Breast epithelium (tissue), 3 donors: ENCODE measurements around the gene MAPKAP1.

ENCODE experiments used
- POLR2A ChIP-seq: fragments of 450-650 bp; IDR thresholded peaks from one replicate; pipeline ENCODE4 v1.6.1; 2016; ENCODE audit warnings: antibody characterized with exemption, mild to moderate bottlenecking, moderate library complexity
- TF ChIP-seq, protein P1 (sequence below), 3 donors: fragments of 450-650 bp; IDR thresholded peaks; one replicate each; pipeline ENCODE4 v1.5.1; 2016 to 2017; ENCODE audit warnings: antibody characterized with exemption in 3 of 3, mild to moderate bottlenecking in 3 of 3, moderate library complexity in 3 of 3

DNA sequence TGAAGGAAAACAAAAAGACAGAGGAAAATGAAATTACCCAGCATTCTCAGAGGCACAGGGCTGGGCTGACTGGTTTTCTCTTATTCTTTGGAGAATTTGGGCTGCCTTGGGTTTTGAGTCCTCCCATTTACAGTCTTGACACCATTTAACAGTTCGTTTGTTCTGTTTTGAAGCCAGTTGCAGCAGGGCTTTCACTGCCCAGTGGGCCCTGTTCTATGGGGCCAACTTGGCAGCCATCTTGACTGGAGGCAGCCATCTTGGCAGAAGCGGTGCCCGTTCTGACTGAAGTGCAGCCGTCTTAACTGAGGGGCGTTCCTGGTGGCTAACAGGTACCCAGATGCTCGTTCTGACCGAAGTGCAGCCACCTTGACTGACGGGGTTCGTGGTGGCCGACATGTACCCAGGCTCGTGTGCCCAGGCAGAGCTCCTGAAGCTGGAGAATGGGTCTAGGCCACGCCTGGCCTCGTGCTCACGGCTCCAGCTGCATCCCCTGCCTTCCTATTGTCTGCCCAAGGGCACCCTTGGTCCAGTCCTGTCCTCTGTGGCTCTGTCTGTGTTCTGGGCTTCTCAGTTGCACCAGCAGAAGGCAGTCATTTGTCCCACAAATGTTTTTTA lies 281.0 kb downstream of the MAPKAP1 start:
- TF ChIP-seq, protein P1, sequence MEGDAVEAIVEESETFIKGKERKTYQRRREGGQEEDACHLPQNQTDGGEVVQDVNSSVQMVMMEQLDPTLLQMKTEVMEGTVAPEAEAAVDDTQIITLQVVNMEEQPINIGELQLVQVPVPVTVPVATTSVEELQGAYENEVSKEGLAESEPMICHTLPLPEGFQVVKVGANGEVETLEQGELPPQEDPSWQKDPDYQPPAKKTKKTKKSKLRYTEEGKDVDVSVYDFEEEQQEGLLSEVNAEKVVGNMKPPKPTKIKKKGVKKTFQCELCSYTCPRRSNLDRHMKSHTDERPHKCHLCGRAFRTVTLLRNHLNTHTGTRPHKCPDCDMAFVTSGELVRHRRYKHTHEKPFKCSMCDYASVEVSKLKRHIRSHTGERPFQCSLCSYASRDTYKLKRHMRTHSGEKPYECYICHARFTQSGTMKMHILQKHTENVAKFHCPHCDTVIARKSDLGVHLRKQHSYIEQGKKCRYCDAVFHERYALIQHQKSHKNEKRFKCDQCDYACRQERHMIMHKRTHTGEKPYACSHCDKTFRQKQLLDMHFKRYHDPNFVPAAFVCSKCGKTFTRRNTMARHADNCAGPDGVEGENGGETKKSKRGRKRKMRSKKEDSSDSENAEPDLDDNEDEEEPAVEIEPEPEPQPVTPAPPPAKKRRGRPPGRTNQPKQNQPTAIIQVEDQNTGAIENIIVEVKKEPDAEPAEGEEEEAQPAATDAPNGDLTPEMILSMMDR (IDR thresholded peaks at IDR 0.05) = no peak
- TF ChIP-seq POLR2A = no peak
